ENCODE measurements around the gene MALAT1.
"Not testable (repeated sequence)": the region's sequence is repeated elsewhere in the genome, so short reads cannot be mapped to it uniquely, and the experiment has no call there.

Gene MALAT1

DNA sequence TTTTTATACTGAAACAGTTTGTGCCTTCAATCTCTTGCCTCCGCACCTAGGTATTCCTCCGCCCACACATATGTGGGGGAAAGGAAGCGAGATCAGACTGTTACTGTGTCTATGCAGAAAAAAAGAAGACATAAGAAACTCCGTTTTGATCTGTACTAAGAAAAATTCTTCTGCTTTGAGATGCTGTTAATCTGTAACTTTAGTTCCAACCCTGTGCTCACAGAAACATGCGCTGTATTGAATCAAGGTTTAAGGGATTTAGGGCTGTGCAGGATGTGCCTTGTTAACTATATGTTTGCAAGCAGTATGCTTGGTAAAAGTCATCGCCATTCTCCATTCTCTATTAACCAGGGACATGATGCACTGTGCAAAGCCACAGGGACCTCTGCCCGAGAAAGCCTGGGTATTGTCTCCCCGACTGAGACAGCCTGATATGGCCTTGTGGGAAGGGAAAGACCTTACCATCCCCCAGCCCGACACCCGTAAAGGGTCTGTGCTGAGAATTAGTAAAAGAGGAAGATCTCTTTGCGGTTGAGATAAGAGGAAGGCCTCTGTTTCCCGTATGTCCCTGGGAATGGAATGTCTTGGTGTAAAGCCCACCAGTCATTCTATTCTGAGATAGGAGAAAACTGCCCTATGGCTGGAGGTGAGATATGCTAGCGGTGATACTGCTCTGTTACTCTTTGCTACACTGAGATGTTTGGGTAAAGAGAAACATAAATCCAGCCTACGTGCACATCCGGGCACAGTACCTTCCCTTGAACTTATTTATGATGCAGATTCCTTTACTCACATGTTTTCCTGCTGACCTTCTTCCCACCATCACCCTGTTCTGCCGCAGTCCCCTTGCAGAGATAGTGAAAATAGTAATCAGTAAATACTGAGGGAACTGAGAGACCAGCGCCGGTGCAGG lies 24.1 kb downstream of the MALAT1 start:
- DNase-seq = not testable (repeated sequence)

DNA sequence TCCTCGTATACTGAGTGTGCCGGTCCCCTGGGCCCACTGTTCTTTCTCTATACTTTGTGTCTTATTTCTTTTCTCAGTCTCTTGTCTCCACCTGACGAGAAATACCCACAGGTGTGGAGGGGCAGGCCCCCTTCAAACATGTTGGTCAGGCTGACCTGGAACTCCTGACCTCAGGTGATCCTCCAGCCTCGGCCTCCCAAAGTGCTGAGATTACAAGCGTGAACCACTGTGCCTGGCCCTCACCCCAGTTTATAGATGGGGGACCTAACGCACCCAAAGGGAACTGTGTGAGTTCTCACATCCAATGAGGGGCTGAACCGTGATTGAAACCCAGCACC lies 24.8 kb downstream of the MALAT1 start:
- not testable (repeated sequence) for DNase-seq

DNA sequence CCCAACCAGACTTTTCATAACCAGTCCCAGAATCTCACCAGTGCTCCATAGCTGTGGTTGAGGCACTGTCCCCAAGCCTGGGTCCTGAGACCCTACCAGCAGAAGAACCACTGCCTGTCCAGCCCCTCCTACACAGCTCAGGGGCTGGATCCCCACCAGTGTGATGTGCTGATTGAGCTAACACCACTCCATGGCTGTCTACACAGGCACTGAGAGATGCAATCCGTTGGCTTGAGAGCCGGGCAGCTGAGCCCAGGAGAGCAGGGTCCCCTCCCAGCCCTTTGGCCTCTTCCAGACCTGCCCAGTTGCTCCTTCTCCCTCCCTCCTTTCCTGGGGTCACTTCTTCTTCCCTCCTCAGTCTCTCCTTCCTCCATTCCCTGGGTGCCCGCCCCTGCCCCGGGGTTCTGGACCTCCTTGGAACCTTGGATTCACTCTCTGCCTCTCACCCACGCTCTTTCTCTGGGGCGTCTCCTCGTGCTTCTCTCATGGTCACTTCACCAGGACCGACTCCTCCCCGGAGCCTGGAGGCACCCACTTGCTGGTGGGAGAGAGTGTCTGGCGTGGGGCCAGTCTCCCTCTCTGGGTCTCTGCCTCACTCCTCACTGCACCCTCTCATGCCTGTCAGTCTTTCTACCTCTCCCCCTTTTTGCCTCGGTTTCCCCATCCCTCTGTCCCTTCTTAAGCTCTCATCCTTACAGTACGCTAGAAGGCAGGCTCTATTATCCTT lies 25.3 kb downstream of the MALAT1 start:
- DNase-seq = no peak

DNA sequence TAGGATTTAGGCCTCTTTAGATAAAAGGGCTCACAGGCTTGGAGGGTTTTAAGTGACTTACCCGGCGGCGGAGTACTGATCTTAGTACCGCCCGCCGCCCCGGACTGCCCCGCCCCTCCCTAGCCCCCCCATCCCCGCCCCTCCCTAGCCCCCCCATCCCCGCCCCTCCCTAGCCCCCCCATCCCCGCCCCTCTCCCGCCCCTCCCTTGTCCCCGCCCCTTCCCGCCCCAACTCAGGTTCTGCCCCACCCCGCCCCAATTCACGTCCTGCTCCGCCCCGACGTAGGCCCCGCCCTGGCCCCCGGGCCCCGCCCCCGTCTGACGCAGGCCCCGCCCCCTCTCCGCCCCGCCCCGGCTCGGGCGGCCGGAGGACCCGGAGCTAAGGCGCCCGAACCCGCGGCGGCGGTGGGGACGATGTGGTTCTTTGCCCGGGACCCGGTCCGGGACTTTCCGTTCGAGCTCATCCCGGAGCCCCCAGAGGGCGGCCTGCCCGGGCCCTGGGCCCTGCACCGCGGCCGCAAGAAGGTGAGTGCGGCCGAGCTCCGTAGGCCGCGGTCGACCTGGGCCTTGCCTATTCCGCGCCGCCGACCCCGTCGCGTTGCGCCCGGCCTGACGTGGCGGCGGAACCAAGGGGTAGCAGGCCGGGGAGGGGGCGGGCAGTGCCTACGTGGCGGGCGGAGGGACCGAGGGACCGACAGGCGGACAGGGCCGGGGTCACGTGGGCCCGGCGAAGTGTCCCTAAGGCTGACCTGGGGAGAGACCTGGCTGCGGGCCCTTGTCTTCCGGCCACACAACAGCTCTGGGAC lies 26.1 kb downstream of the MALAT1 start, which contains the start of gene SCYL1:
SCYL1 (plus strand) TSS at position 343 of the 805 bp plus-strand sequence; CDS start at position 414, 71 bp downstream.
- DNase-seq = peak; percentile 77

DNA sequence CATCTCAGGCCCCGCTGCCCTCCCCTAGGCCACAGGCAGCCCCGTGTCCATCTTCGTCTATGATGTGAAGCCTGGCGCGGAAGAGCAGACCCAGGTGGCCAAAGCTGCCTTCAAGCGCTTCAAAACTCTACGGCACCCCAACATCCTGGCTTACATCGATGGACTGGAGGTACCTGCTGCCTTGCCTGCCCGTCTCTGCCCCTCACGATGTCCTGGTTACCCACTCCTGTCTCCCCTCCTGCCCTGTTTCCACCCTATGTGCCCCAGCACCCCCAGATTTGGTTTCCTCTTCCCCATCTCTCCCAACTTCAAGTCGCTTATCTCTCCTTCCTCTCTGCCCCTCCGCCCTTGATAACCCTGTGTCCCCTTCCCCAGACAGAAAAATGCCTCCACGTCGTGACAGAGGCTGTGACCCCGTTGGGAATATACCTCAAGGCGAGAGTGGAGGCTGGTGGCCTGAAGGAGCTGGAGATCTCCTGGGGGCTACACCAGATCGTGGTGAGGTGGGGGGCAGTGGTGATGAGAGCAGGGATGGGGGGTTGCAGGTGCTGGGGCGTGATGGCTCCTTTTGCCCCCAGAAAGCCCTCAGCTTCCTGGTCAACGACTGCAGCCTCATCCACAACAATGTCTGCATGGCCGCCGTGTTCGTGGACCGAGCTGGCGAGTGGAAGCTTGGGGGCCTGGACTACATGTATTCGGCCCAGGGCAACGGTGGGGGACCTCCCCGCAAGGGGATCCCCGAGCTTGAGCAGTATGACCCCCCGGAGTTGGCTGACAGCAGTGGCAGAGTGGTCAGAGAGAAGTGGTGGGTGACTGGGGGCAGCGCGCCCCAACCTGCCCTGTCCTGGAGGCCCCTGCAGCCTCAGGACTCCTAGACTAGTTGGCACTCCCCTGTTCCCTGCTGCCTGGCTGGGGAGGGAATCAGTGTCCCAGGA lies 27.0 kb downstream of the MALAT1 start:
- no peak for DNase-seq

DNA sequence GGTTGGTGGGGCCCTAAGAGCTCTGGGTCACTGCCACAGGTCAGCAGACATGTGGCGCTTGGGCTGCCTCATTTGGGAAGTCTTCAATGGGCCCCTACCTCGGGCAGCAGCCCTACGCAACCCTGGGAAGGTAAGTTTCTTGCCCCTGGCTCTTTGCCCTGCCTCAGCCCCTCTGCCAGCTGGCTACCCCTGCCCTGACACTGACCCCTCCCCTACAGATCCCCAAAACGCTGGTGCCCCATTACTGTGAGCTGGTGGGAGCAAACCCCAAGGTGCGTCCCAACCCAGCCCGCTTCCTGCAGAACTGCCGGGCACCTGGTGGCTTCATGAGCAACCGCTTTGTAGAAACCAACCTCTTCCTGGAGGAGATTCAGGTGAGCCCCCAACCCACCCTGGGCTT lies 27.9 kb downstream of the MALAT1 start:
- no peak for DNase-seq

DNA sequence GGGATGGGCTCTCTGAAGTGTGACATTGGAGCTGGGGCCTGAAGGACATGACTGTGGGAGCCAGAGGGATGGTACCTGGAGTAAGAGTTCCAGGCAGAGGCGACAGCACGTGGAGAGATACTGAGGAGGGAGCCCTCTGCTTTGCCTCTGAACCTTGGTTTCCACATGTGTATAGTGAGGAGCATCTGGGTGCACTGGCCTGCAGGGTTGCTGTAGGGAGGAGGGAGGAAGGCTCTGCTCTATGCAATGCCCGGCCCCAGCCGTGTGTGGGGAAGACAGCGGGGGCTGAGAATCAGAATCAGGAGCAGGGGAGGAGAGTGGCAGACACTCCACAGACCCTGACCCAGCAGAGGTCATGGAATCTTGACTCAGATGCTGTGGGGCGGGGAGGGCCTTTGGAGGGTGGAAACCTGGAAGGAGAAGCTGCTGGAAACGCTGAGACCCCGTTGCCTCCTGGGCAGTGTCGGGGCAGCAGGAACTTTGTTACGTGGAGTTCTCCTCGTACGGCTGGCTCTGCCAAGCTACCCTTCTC lies 30.0 kb downstream of the MALAT1 start:
- DNase-seq = no peak

DNA sequence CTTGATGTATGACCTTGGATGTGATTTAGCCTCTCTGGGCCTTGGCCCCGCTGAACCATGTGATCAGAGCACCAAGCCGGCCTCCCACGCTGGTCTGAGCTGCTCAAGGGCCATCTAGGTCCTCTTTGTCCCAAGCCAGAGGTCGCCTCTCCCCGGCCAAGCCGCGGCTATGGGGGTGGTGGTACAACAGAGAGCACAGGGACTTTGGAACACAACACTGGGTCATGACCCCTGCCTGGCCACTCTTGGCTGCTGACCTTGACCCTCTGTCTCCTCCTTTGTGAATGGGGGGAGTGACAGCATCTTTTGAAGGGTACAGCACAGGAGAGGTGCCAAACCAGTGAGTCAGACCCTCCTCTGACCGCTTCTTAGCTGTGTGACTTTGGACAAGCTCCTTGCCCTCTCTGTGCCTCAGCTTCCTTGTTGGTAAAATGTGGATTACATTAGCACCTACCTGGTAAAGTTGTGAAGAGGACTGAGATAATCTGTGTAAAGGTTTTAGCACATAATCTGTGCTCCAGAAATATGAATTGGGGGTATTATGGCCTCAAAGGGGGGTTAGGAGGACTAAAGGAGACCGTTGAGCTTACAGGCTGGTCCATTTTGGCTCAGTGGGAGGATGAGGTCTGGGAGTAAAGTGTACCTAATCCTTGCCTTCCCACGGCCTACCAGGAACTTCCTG lies 30.8 kb downstream of the MALAT1 start:
- no peak for DNase-seq

DNA sequence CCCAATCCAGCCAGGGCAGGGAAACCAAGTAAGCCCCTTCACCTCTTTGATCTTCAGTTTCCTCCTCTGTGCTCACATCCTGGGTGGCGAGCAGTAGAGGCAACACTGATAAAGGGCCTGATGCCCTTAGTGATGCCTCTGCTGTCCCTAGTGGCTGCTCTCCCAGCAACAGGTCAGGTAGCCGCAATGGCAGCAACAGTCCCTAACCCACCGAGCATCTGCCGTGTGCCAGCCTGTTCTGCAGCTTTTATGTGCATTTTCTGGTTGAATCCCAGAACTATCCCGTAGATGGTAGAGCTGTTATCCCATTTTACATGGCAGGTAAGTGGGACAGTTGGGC lies 31.3 kb downstream of the MALAT1 start:
- DNase-seq = no peak

DNA sequence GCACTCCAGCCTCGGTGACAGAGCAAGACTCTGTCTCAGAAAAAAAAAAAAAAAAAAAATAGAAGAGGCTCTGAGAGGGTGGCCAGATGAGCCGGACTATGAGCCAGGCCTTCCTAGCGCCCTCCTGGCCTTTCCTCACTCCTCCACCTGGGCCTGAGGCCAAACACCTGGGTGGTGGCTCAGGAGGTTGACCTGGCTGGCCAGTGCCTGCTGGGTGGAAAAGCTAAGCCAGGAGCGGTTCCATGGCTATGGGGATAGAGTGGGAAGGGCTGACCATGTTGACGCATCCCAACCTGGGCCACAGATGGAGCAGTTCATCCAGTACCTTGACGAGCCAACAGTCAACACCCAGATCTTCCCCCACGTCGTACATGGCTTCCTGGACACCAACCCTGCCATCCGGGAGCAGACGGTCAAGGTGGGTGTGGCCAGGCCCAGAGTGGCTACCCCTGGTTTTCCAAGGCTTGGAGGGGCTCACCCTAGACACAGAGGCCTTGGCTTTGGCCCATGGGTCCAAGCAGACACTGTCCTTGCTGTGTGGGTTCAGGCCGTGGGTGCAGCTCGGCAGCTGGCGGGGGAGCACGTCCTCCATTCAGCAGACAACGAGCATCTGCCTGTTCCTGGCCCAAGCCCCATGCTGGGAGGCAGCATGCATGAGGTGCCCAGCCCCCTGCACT lies 33.7 kb downstream of the MALAT1 start:
- no peak for DNase-seq

DNA sequence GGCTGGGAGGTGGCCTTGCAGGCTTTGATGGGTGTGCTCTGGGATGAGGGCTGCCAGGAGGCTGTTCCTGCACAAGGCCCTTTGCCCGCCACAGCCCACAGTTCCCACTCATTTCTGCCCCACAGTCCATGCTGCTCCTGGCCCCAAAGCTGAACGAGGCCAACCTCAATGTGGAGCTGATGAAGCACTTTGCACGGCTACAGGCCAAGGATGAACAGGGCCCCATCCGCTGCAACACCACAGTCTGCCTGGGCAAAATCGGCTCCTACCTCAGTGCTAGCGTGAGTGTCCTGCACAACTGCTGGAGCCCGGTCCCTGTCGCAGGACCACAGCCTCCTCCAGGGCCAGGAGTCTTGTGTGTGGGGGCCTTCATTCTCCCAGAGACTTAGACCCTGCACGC lies 36.3 kb downstream of the MALAT1 start:
- DNase-seq = no peak

DNA sequence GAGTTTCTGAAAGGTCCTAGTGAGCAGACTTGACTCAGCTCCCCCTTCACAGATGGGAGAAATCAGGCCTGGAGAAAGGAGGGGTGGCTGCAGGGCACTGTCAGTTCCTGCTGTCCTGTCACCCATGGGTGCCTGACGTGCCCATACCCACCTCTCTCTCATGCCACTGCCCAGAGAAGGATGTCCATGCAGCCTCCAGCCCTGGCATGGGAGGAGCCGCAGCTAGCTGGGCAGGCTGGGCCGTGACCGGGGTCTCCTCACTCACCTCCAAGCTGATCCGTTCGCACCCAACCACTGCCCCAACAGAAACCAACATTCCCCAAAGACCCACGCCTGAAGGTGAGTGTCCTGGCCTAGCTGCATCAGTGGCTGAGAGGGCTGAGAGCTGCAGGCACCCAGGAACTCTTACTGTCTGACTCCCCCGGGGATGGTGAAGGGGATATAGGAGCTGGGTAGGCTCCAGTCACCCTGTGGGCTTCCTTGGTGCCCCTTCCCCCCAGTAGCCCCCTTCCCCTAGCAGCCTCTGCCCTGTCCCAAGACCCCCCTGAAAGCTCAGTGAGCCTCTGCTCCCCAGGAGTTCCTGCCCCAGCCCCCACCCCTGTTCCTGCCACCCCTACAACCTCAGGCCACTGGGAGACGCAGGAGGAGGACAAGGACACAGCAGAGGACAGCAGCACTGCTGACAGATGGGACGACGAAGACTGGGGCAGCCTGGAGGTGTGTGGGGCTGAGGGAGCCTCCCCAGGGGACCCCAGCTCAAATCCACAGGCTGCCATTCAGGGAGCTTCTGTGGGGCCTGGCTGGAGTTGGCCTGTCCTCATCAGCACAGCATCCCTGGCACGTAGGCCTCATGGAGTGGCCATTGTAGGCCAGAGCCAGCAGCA lies 37.8 kb downstream of the MALAT1 start:
- no peak for DNase-seq

DNA sequence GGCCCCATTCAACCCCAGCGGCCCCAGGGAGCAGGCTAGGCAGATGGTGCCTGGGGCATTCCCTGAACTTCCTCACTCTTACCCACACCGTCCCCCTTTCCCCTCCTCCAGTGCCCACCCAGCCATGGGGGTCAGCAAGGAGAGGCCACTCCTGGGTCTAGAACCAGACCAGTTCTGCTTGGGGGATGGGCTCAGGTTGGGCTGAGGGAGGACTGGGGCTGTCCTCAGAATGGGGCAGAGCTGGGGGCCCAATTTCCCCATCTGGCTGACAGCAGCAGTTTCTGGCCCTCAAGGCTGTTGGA lies 38.4 kb downstream of the MALAT1 start:
- no peak for DNase-seq

DNA sequence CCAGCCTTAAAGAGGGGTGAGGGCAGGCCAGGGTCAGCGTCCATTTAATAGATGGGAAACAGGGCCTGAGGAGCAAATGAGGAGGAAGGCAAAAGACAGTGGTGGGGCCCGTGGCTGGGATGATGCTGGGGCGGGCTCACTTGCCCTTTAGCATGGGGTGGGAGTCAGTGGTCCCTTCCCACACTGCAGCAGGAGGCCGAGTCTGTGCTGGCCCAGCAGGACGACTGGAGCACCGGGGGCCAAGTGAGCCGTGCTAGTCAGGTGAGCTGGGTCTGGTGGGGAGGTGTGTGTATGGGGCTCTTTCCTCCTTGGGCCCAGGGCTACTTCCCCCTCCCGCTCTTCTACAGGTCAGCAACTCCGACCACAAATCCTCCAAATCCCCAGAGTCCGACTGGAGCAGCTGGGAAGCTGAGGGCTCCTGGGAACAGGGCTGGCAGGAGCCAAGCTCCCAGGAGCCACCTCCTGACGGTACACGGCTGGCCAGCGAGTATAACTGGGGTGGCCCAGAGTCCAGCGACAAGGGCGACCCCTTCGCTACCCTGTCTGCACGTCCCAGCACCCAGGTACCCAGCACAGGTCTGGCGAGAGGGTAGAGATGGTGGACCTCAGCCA lies 38.9 kb downstream of the MALAT1 start:
- DNase-seq = peak; percentile 28

DNA sequence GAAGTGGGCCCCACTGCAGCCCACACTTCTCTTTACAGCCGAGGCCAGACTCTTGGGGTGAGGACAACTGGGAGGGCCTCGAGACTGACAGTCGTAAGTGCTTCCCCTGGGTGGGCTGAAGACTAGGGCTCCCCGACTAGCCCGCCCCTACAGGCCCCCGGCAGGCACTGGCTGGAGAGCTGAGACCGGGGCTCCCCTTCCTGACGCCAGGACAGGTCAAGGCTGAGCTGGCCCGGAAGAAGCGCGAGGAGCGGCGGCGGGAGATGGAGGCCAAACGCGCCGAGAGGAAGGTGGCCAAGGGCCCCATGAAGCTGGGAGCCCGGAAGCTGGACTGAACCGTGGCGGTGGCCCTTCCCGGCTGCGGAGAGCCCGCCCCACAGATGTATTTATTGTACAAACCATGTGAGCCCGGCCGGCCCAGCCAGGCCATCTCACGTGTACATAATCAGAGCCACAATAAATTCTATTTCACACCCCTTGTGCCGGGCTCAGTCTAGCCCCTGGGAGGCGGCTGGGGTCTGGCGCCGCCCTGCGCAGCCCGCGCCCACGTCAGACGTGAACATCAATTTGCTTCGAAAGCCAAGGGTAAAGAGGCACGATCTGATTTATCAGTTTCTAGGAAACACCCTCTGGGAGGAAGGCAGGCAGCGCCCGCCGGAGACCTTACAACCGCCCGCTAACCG lies 39.5 kb downstream of the MALAT1 start:
- no peak for DNase-seq

DNA sequence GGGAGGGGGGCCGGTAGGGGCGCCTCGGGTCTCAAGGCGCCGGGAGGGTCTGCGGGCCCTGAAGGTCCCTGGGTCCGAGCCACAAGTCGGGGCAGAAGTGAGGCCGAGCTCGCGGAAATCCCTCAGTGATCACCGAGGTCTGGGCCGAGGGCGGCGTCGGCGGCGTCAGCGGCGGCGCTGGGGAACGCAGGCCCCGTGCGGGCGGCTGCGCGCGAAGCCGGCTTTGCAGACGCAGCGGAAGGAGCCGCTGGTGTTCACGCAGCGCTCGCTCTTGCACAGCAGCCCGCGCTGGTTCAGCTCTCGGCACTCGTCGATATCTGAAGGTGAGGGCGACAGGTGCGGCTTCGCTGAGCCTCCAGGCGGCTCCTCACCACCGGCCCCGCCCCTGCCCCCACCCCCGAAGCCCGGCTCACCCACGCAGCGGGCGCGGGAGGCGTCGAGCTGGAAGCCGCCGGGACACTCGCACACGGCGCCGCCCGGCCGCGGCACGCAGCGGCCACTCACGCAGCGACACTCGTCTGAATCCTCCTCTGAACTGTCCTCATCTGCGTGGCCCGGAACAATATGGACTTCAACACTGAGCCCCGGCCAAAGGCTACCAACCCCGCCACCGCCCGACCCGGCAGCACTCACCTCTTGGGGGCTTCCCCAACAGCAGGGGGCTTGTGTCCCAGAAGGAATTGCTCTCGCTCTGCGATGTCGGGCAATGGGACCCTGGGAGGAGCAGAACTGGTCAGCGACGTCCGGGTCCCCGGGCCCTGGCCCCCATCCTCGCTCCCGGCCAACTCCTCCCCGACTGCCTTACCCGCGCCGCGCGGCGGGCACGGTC lies 40.3 kb downstream of the MALAT1 start:
- DNase-seq = no peak

DNA sequence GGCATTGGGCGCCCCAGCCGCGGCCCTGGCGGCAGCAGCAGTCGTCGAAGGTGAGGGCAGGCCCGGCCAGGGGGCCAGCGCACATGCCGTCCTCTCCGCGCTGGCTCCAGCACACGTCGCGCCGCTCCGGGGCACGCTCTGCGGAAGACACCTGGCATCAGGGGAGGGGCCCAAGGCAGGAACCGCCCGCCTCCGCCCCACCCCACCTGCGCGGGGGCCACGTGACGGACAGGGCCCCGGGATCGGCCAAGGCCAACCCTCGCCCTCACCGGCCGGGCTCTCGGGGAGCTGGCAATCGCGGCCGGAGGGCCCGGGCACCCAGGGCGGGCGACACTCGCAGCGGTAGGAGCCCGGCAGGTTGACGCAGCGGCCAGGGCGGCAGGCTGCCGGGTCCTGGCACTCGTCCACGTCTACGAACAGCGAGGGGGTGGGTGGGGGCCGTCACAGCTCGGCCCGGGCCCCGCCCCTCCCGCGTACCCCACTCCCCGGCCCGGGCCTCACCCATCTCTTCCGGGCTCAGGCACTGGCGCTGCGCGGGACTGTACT lies 41.0 kb downstream of the MALAT1 start:
- DNase-seq = no peak
